ENCODE measurements around the gene STX2. TPM values are rescaled to one million over a fixed set of nuclear protein-coding genes. Genes with fewer than 3 reads are reported as not detected.
A peak's percentile ranks its signal among the peaks of the same experiment; 100 is the strongest.
"Not testable (repeated sequence)": the region's sequence is repeated elsewhere in the genome, so short reads cannot be mapped to it uniquely, and the experiment has no call there.

The STX2 gene
- total RNA-seq, 4 donors from 2014 or later: 30.6 to 37.6 (median 33.5) TPM

- TF ChIP-seq CTCF (IDR thresholded peaks at IDR 0.05): no peak
- DNase-seq (ENCODE audit: low spot score) (no peak), ATAC-seq (ENCODE audit: low FRiP score) (no peak)
Measured at GRCh38 chr12:130752692-130753230, 86.3 kb downstream of the STX2 start.

GRCh38 chr12:130752037-130752436 is 87.0 kb downstream of the STX2 start:
- ATAC-seq (ENCODE audit: low FRiP score); DNase-seq (ENCODE audit: low spot score): not testable (repeated sequence)

- TF ChIP-seq CTCF (IDR thresholded peaks at IDR 0.05): no peak
- no peak for ATAC-seq (ENCODE audit: low FRiP score)
Measured at GRCh38 chr12:130748786-130749185, 90.3 kb downstream of the STX2 start.

GRCh38 chr12:130747867-130748740 is 90.9 kb downstream of the STX2 start:
- peak; percentile 81 for DNase-seq (ENCODE audit: low spot score)
- TF ChIP-seq CTCF (IDR thresholded peaks at IDR 0.05): peak in 1 of 3 donors; percentile 62
- peak; percentile 96 for ATAC-seq (ENCODE audit: low FRiP score)

More at GRCh38 chr12:130748786-130749185, 90.3 kb downstream of the STX2 start:
- no peak for DNase-seq (ENCODE audit: low spot score)

- no peak for TF ChIP-seq CTCF (IDR thresholded peaks at IDR 0.05)
- no peak for DNase-seq (ENCODE audit: low spot score)
- ATAC-seq (ENCODE audit: low FRiP score): no peak
Measured at GRCh38 chr12:130746546-130746945, 92.5 kb downstream of the STX2 start.

- ATAC-seq (ENCODE audit: low FRiP score) (no peak), DNase-seq (ENCODE audit: low spot score) (no peak)
- TF ChIP-seq CTCF (IDR thresholded peaks at IDR 0.05): no peak
Measured at GRCh38 chr12:130745921-130746320, 93.1 kb downstream of the STX2 start.

- ATAC-seq (ENCODE audit: low FRiP score): no peak
- no peak for TF ChIP-seq CTCF (IDR thresholded peaks at IDR 0.05)
- no peak for DNase-seq (ENCODE audit: low spot score)
Measured at GRCh38 chr12:130744274-130744673, 94.8 kb downstream of the STX2 start.
